Activated CD4-positive, alpha-beta T cell treated with anti-CD3 and anti-CD28 coated beads, Interleukin-2, Interleukin-4, amounts not matched to agents 100 ng/mL and 50 ng/mL, durations not matched to agents 16 hours and 8 hours (primary cell): Measurements from ENCODE around the gene ENG.
"Not testable (repeated sequence)": the region's sequence is repeated elsewhere in the genome, so short reads cannot be mapped to it uniquely, and the experiment has no call there.

Experiments
- DNase-seq: peaks from one replicate; pipeline ENCODE4 v3.0.0-alpha.2; 2020; ENCODE audit warnings: low spot score

The ENG gene

DNA sequence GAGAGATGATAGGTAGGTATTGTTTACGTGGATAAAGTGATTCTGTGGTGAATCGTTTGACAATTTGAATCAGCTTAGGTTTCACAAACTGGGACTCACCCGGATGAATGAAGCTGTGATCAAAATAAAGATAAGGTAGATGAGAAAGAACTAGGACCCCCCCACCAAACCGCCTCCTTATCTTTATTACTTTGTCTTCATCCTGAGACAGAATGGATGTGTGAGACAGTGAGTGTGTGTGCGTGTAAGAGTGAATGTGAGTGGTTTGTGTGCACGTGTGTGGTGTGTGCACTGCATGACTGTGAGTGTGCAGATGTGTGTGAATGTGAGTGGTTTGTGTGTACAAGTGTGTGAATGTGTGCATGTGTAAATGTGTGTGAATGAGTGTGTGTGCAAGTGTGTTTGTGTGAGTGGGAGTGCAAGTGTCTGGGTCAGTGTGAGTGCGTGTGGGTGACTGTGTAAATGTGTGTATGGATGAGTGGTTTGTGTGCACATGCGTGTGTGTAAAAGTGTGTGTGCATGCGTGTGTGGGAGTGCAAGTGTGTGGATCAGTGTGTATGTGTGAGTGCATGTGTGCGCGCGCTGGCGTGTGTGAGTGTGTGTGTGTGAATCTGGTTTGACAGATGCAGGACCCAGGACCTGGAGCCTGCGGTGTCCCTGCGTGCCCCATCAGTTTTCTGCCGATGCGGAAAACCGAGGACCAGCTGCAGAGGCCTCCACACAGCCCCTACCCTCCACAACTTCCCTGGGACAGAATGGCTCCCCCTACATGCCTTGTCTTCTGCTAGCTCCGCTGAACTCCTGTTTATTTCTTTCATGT lies 11.4 kb upstream of the ENG start:
- peak; percentile 57 for DNase-seq

- DNase-seq: no peak
Measured at GRCh38 chr9:127863191-127863621, 8.7 kb upstream of the ENG start.

DNA sequence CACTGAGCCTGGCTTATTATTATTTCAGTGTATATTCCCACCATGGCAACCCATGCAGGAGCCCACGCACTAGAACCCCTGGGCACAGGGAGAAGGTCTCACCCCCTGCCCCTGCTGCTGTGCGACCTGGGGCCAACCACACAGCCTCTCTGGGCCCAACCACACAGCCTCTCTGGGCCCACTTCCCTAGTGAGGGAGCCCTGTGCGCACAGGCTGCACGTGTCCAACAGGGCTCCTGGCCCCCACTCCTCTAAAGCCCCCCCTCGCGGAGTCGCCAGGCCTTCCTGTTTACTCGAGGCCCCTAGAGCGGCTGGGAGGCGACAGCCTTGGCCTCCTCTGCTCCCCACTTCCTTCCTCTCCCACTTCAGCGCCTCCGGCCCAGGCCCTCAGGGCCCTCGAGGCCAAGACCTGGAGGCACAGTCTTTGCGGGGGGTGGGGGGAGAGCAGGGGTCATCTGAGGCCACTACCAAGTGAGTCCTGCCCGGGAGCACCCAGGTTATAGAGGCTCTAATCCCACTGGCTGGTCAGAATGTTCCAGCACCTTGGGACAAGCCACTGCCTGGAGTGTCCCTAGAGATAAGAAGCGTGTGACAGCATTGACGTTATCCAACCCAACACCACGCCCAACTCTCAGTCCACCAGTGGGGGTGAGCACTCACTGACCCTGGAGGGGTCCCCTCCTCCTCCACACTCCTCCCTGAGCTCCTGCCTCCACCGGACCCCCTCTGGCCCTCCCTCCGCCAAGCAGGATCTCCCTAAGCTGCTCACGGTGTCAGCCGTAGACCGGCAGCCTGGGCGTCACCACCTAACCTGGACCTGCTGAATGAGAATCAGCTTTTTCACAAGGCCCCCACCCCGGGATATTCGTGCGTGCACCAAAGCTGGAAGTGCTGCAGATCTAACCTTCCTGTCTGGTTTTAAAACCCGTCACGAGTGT lies 7.9 kb upstream of the ENG start:
- no peak for DNase-seq

DNA sequence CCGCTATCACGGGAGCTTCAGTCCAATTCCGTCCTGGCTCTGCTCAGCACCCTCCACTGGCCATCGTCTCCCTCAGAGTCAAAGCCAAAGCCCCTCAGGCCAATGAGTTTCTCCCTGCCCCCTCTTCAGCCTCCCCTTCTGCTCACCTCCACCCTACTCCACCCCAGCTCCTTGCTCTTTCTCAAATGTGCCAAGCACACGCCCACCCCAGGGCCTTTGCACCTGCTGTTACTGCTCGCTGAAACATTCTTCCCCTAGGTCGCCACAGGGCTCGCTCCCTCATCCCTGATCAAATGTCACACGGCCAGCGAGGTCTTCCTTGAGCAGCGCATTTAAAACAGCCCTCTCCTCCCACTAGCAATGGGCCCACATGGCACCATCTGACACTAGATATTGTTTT lies 6.3 kb upstream of the ENG start:
- DNase-seq: no peak

DNA sequence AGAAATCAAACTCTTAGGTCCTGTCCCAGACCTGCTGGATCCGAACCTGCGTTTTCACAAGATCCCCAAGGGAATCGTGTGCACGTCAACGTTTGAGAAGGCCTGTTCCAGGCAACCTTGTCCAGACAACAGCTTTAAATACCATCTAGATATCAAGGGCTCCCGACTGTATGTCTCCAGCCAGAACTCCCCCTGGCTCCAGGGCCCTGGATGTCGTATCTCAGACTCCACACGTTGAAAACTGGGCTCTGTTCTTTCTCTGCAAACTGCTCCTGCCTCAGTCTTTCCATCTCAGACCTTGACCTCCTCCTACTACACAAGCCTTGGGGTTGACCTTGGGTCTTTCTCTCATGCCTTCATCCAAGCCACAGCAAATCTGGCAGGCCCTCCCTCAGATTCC lies 5.8 kb upstream of the ENG start:
- DNase-seq: no peak

GRCh38 chr9:127858041-127858512 lies 3.6 kb upstream of the ENG start:
- DNase-seq: no peak

- DNase-seq: no peak
Measured at GRCh38 chr9:127857278-127857677, 2.8 kb upstream of the ENG start.

GRCh38 chr9:127856729-127857116 lies 2.3 kb upstream of the ENG start:
- no peak for DNase-seq

DNA sequence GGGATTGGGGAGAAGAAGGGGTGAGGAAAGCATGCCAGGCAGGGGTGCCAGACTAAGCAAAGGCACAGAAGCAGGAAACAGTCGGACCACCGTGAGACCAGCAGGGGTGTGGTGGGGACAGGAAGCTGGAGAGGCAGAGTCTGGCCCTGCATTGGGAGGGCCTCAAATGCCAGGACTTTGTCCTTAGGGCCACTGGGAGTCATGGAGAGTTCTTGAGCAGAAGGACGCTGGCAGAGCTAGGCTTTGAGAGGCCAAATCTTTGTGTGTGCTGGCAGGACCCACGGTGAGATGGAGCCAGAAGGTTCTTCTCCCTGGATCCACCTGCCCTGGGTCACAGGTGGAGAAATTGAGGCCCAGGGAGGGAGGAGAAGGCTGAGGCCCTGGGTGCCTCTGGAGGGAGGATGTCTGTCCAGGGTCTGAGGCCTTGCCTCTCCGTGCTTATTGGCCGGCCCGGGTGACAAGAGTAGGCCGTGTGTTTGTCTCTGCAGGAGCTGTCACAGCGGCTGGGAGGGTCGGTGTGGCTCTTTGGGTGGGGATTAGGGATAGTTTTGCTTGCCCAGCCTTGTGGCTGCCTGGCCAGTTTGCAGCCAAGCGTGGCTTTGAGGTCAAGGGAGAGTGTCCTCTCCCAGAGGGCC lies 1.8 kb upstream of the ENG start:
- DNase-seq: no peak

- DNase-seq: no peak
Measured at GRCh38 chr9:127855522-127855921, 1.1 kb upstream of the ENG start.

DNA sequence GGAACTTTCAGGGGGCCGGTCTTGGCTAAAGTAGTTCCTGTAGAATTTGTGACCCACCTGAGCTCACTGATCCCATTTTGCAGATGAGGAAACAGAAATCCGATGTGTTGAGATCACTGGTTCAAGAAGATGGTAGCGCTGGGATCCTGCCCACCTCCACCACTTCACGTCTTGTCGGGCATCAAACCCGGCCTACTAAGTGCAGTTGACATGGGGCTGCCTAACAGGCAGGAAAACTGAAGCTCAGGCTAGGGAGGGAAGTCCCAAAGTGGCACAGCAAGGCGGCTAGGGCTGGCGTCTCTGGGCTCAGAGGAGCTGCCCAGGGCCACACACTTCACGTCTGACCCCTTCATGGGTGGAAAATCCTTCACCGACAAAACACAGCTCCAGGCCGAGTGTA lies 502 bp upstream of the ENG start:
- DNase-seq: no peak

DNA sequence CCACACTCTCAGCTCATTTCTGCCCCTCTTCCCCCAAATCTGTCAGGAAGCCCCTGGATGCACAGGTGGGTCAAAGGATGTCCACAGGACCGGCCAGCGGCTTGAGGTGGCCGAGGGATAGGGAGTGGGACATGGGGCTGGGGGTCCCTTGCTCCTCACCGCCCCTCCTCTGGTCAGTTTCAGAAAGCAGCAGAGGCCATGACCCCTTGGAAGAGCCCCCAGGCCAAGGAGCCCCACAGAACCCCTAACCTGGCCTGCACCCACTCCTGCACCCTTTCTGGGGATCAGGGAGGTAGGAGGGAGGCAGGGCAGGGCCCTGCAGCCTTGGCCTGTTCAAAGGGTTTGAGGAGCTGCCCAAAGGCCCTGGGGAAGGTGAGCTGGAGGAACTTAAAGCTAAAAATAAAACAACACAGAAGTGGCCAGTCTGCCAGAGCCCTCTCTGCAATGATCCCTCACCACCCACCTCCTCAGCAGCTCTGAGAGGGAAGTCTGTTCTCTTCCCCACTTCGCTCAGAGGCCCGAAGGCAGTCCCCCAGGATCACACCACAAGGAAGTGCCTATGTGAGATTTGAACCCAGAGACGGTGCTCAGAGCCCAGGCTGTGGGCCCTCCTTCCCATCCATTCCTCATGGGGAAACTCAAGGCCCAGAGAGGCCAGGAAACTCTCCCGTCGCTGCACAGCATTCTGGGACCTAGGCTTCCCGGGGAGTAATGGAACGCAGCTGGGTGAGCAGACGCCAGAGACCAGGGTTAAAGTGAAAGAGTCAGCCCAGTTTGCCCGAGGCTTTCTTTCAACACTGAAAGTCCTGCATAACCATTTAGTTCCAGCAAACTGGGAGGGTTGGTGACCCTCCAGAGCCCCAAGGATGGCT lies 910 bp downstream of the ENG start:
- DNase-seq: no peak

DNA sequence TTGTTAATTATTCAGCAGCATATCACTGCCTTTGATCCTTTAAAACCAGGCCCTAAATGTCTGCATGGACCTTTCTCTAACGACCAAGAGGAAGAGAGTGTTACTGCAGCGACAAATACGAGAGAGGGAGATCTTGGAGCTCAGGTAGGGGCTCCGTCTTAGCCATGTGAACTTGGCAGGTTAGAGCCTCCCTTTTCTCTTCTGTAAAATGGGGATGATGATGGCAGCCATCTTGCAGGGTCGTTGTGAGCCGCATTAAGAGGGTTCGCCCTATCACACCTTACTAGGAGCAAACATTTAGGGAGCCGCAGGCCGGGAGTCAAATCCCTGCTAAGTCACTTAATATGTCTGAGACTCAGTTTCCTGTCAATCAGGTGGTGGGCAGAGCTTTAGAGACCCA lies 1.6 kb downstream of the ENG start:
- DNase-seq: no peak

DNA sequence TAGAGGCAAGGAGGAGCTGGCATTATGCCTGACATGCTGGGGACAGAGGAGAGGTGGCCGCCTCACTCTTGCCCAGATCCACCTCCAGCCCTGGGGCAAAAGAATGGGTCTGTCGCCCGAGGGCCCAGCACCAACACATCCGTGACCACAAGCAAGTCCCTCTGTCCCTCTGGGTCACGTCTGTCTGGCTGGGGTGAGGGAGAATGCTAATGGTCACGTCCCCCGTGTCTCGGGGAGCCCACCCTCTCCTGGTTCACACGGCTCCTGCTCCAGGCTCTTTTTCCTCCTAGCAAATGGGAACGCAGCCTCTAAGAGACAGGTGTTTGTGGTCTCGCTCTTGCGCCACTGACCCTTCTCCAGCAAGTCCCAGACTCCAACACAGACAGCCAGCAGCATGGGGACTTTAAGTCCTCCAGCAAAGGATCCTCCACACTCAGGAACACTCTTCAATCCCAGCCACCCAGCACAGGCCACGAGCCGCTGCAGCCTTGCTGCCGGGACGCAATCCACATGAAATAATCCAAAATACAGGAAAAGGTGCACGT lies 4.1 kb downstream of the ENG start:
- DNase-seq: no peak

GRCh38 chr9:127848756-127849504 lies 5.5 kb downstream of the ENG start:
- no peak for DNase-seq

DNA sequence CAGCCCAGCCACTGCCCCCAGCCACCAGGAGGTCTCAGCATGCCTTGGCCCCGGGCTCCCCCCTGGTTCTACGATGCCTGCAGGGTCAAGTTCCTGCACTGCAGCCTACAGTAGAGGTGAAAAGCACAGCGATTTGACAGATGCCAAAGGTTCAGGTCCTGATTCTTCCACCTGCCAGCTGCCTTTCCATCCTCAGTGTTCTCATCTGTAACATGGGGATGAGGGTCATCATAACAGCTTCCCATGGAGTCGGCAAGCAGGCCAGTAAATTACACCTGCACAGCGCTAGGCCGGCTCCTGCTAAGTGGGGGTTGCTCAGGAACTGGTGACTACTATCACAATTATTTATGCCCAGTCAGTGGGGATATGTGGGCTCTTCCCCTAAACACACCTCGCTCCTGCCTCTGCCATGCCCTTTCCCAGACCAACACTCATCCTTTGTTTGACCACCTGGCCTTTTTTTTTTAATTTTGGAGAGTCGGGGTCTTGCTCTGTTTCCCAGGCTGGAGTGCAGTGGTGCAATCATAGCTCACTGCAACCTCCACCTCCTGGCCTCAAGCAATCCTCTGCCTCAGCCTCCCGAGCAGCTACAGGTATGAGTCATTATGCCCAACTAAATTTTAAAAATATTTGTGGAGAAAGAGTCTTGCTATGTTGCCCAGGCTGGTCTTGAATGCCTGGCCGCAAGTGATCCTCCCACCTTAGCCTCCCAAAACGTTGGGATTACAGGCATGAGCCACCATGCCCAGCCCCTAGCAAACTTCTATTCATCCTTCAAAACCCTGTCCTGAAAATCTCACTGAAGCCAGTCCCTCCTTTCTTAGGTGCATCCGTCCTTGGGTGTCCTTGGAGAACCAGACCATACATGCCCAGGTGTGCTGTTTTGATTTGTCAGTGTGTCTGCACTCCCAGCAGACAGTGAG lies 6.4 kb downstream of the ENG start:
- DNase-seq: no peak

- no peak for DNase-seq
Measured at GRCh38 chr9:127847178-127847510, 7.3 kb downstream of the ENG start.

GRCh38 chr9:127846443-127847177 lies 7.8 kb downstream of the ENG start:
- no peak for DNase-seq

DNA sequence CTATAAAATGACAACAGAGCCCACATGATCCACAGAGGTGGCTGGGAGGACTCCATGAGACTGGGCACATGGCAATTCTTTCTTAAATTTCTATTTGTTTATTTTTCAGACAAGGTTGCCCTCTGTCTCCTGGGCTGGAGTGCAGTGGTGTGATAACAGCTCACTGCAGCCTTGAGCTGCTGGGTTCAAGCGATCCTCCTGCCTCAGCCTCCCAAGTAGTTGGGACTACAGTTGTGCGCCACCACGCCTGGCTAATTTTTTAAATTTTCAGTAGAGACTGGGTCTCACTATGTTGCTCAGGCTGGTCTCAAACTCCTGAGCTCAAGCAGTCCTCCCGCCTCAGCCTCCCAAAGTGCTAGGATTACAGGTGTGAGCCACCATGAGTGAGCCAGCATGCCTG lies 8.8 kb downstream of the ENG start:
- not testable (repeated sequence) for DNase-seq
